ENCODE measurements around the gene TTLL10.
"Not testable (repeated sequence)": the region's sequence is repeated elsewhere in the genome, so short reads cannot be mapped to it uniquely, and the experiment has no call there.

Gene TTLL10

DNA sequence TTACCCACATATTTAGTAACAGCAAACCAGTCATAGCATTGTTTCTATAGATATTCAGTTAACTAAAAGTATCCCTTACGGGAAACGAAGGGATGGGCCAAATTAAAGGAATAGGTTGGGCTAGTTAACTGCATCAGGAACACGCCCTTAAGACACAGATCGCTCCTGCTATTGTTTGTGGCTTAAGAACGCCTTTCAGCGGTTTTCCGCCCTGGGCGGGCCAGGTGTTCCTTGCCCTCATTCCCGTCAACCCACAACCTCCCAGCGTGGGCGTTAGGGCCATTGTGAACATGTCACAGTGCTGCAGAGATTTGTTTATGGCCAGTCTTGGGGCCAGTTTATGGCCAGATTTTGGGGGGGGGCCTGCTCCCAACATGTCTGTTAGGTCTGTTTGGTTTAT is 18.1 kb downstream of the TTLL10 start:
- CTCF ChIA-PET = no interaction called here
- DNase-seq (ENCODE audit: extremely low spot score) = no peak
- TF ChIP-seq TARDBP (IDR thresholded peaks at IDR 0.05) (no peak), ELF4 (IDR thresholded peaks at IDR 0.05) (no peak), ARNT (IDR thresholded peaks at IDR 0.05) (no peak), FOXA1 (IDR thresholded peaks at IDR 0.05) (no peak), L3MBTL2 (conservative IDR thresholded peaks at IDR 0.05) (no peak), HDGF (IDR thresholded peaks at IDR 0.05; ENCODE audit: borderline replicate concordance) (no peak), SUZ12 (IDR thresholded peaks at IDR 0.05) (no peak), CTBP1 (IDR thresholded peaks at IDR 0.05; ENCODE audit: borderline replicate concordance) (no peak), FOXK2 (IDR thresholded peaks at IDR 0.05) (no peak), ZNF384 (IDR thresholded peaks at IDR 0.05) (no peak), NFRKB (IDR thresholded peaks at IDR 0.05) (no peak), LEF1 (IDR thresholded peaks at IDR 0.05; ENCODE audit: borderline replicate concordance) (no peak), SP1 (IDR thresholded peaks at IDR 0.05) (no peak), BHLHE40 (IDR thresholded peaks at IDR 0.05; ENCODE audit: borderline replicate concordance) (no peak), FOXM1 (IDR thresholded peaks at IDR 0.05; ENCODE audit: borderline replicate concordance) (no peak)
- TF ChIP-seq, protein P1, sequence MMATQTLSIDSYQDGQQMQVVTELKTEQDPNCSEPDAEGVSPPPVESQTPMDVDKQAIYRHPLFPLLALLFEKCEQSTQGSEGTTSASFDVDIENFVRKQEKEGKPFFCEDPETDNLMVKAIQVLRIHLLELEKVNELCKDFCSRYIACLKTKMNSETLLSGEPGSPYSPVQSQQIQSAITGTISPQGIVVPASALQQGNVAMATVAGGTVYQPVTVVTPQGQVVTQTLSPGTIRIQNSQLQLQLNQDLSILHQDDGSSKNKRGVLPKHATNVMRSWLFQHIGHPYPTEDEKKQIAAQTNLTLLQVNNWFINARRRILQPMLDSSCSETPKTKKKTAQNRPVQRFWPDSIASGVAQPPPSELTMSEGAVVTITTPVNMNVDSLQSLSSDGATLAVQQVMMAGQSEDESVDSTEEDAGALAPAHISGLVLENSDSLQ (IDR thresholded peaks at IDR 0.05) = no peak
- POLR2A ChIA-PET = no interaction called here

- TF ChIP-seq BHLHE40 (IDR thresholded peaks at IDR 0.05; ENCODE audit: borderline replicate concordance) = no peak
- TF ChIP-seq FOXA1 (IDR thresholded peaks at IDR 0.05) = no peak
- no peak for TF ChIP-seq ZNF384 (IDR thresholded peaks at IDR 0.05)
- no peak for TF ChIP-seq FOXK2 (IDR thresholded peaks at IDR 0.05)
- TF ChIP-seq ARNT (IDR thresholded peaks at IDR 0.05) = no peak
- TF ChIP-seq CTBP1 (IDR thresholded peaks at IDR 0.05; ENCODE audit: borderline replicate concordance) = no peak
- TF ChIP-seq HDGF (IDR thresholded peaks at IDR 0.05; ENCODE audit: borderline replicate concordance) = no peak
- TF ChIP-seq, protein P1 (IDR thresholded peaks at IDR 0.05) = no peak
- no peak for TF ChIP-seq SUZ12 (IDR thresholded peaks at IDR 0.05)
- TF ChIP-seq L3MBTL2 (conservative IDR thresholded peaks at IDR 0.05) = no peak
- no peak for TF ChIP-seq ELF4 (IDR thresholded peaks at IDR 0.05)
- TF ChIP-seq SP1 (IDR thresholded peaks at IDR 0.05) = no peak
- no peak for TF ChIP-seq FOXM1 (IDR thresholded peaks at IDR 0.05; ENCODE audit: borderline replicate concordance)
- no peak for DNase-seq (ENCODE audit: extremely low spot score)
- ChIA-PET CTCF (no interaction called here), POLR2A (no interaction called here)
Measured at GRCh38 chr1:1194723-1195122, 21.0 kb downstream of the TTLL10 start.

GRCh38 chr1:1195726-1196125 is 22.0 kb downstream of the TTLL10 start:
- CTCF ChIA-PET; POLR2A ChIA-PET; DNase-seq (ENCODE audit: extremely low spot score): not testable (repeated sequence)

DNA sequence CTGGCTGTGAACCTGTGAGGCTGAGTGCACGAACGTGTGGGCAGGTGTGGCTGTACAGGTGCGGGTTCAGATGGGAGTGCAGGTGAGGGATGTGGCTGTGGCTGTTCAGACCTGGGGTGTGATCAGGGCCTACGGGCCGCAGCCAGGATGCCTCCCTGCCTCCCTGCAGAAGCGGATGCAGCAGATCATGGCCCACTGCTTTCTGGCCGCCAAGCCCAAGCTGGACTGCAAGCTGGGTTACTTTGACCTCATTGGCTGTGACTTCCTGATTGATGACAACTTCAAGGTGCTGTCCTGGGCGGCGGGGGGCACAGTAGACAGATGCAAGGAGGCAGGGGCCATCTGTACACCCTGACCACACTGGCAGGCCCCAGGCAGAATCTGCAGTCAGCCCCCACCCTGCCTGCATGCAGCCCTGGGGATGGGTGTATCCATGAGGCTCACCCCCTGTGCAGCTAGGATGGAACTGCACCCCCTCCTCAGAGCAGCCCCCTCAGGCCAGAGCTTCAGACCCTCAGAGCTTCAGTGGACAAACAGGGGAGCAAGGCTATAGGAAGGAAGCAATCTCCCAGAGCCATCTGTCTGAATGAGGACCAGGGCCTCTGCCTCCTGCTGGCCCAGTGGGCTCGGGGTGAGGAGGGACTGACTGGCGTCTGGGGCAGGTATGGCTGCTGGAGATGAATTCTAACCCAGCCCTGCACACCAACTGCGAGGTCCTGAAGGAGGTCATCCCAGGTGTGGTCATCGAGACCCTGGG is 22.9 kb downstream of the TTLL10 start:
- TF ChIP-seq ELF4 (IDR thresholded peaks at IDR 0.05) = no peak
- TF ChIP-seq BHLHE40 (IDR thresholded peaks at IDR 0.05; ENCODE audit: borderline replicate concordance) = no peak
- TF ChIP-seq FOXM1 (IDR thresholded peaks at IDR 0.05; ENCODE audit: borderline replicate concordance) = no peak
- no peak for TF ChIP-seq FOXK2 (IDR thresholded peaks at IDR 0.05)
- no peak for TF ChIP-seq FOXA1 (IDR thresholded peaks at IDR 0.05)
- TF ChIP-seq SUZ12 (IDR thresholded peaks at IDR 0.05) = no peak
- TF ChIP-seq, protein P1 (IDR thresholded peaks at IDR 0.05) = no peak
- no peak for DNase-seq (ENCODE audit: extremely low spot score)
- POLR2A ChIA-PET = no interaction called here
- CTCF ChIA-PET = no interaction called here

GRCh38 chr1:1197188-1197500 is 23.5 kb downstream of the TTLL10 start:
- ChIA-PET POLR2A (no interaction called here), CTCF (no interaction called here)
- DNase-seq (ENCODE audit: extremely low spot score) = no peak
- TF ChIP-seq TARDBP (IDR thresholded peaks at IDR 0.05) (no peak), ZNF384 (IDR thresholded peaks at IDR 0.05) (no peak)

- TF ChIP-seq L3MBTL2 (conservative IDR thresholded peaks at IDR 0.05) (no peak), ARNT (IDR thresholded peaks at IDR 0.05) (no peak), SUZ12 (IDR thresholded peaks at IDR 0.05) (no peak), BHLHE40 (IDR thresholded peaks at IDR 0.05; ENCODE audit: borderline replicate concordance) (no peak), FOXK2 (IDR thresholded peaks at IDR 0.05) (no peak), FOXA1 (IDR thresholded peaks at IDR 0.05) (no peak), CTBP1 (IDR thresholded peaks at IDR 0.05; ENCODE audit: borderline replicate concordance) (no peak), LEF1 (IDR thresholded peaks at IDR 0.05; ENCODE audit: borderline replicate concordance) (no peak), ZNF384 (IDR thresholded peaks at IDR 0.05) (no peak), NFRKB (IDR thresholded peaks at IDR 0.05) (no peak), SP1 (IDR thresholded peaks at IDR 0.05) (no peak), ELF4 (IDR thresholded peaks at IDR 0.05) (no peak), FOXM1 (IDR thresholded peaks at IDR 0.05; ENCODE audit: borderline replicate concordance) (no peak), TARDBP (IDR thresholded peaks at IDR 0.05) (no peak), HDGF (IDR thresholded peaks at IDR 0.05; ENCODE audit: borderline replicate concordance) (no peak)
- TF ChIP-seq, protein P1 (IDR thresholded peaks at IDR 0.05) = no peak
- ChIA-PET CTCF (no interaction called here), POLR2A (no interaction called here)
- DNase-seq (ENCODE audit: extremely low spot score) = no peak
Measured at GRCh38 chr1:1197551-1198422, 24.1 kb downstream of the TTLL10 start.

All from HEK293T (cell line).